NOMO-1 (cell line): ENCODE data around the gene CORO7.
"Not testable (repeated sequence)": the region's sequence is repeated elsewhere in the genome, so short reads cannot be mapped to it uniquely, and the experiment has no call there.

Experiments
- DNase-seq, 2 experiments: peaks; one replicate each; lab custom pipeline; 2025; ENCODE audit not compliant: unreplicated experiment in 2 of 2; lab: John Stamatoyannopoulos, UW

CORO7 gene

DNA sequence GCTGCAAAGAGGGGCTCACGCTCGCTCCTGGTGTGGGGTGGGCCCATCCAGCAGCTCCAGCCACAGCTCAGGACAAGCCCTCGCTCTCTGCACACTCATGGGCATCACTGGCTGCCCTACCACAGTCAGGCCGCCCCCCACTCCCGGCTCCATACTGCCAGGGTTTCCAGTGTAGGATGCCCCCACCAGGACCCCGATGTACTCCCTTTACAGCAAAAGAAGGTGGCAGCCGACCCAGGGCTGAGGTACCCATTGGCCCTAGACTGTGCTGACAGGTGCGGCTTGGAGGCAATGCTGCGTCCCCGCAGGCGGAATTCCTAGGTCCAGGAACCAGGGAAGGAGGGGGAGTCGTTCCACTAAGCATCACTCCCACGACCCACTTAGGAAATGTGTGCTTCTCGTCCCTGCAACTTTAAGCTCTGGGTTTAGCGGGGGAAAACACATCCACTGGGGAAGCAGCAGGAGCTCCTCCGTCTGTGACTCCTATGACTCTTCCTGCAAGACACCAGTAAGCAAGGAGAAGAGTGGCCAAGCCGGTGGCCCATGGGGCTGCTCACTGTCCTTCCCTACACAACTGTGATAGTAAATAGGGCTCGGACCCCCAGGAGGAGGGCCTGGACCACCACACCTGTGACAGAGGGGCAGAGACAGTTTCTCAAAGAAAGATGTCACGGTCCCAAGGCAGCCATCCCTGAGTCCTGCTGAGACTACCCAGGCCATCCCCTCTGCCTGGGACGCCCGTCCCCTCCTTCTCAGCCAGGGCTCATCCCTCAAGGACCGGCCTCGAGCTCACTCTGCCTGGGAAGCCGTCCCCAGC lies 13.1 kb downstream of the CORO7 start:
- no peak for DNase-seq

DNA sequence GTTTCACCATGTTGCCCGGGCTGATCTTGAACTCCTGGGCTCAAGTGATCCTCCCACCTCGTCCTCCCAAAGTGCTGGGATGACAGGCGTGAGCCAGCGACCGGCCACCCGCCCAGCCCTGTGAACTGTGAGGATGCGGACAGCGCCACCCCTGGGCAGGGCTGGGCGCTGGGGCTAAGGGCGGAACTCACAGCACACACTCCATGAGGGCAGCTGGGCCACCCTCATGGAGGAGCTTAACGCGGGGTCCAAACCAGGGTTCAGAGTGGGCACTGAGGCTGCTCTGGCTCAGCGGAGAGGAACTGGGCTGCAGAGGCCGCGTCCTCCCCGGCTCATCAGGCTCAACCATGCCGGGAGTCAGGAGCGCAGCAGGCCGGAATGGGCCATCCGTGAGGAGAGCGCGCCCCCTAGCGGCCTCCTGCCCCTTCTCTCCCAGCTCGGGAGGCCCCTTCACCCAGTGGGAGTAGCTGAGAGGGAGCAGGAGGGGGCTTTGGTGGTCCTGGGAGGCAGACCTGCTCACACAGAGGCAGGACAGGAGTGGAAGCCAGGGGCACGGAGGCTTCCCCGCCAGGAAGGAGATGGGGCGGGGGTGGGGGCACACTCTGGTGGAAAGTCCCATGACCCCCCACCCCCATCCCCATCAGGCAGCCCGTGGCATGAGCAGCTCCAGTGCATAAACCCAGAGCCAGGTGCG lies 13.8 kb downstream of the CORO7 start:
- peak; percentile 43 to 51 for DNase-seq

DNA sequence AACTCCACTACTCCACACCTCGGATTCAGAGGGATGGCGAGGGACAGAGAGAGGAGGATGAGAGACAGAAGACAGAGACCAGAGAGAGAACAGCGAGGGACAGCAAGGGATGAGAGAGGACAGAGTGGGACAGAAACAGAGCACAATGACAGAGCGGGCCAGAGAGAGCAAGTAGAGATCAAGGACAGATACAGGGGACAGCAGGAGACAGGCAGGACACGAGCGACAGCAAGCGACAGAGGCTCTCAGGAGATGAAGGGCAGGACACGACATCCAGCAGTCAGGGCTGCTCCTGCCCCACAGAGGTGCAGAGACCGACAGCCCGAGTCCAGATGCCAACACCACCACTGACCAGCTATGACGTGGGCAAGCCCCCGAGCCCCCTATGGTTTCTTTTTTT lies 14.9 kb downstream of the CORO7 start:
- DNase-seq: no peak

DNA sequence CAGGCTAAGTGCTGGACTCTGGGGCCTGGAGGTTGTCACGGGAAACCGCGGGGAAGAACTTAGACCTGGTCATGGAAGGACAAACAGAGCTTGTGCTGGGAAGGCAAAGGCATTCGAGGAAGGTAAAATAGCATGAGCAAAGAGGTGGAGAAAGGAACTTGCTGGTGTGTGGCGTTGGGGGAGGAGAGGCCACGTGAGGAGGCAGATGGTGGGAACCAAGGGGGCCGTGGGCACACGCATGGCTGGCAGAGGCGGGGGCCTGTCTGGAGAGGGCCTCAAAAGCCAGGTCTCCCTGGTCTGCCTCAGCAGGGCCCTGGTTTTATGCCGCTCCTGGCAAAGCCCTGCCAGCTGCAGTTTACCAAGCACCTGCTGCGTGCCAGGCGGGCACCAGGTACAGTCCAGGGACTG lies 15.3 kb downstream of the CORO7 start:
- DNase-seq: no peak

DNA sequence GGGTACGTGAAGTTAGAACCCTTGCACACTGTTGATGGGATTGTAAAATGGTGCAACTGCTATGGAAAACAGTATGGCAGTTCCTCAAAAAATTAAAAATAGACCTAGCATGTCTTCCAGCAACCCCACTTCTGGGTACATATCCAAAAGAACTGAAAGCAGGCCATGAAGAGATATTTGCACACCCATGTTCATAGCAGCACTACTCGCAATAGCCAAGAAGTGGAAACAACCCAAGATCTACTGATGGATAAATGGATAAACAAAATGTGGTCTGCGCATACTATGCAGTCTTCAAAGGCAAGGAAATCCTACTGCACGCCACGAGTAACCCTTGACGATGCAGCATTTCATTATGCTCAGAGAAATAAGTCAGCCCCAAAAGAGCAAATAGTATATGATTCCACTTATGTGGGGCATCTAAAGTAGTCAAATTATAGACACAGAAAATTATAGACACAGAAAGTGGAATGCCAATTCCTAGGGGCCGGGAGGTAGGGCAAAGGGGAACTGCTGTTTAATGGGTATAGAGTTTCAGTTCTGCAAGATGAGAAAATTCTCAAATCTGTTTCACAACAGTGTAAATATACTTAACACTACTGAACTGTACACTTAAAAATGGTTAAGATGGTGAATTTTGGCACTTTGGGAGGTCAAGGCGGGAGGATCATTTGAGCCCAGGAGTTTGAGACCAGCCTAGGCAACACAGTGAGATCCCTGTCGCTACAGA lies 17.2 kb downstream of the CORO7 start:
- peak; percentile 61 to 79 for DNase-seq

DNA sequence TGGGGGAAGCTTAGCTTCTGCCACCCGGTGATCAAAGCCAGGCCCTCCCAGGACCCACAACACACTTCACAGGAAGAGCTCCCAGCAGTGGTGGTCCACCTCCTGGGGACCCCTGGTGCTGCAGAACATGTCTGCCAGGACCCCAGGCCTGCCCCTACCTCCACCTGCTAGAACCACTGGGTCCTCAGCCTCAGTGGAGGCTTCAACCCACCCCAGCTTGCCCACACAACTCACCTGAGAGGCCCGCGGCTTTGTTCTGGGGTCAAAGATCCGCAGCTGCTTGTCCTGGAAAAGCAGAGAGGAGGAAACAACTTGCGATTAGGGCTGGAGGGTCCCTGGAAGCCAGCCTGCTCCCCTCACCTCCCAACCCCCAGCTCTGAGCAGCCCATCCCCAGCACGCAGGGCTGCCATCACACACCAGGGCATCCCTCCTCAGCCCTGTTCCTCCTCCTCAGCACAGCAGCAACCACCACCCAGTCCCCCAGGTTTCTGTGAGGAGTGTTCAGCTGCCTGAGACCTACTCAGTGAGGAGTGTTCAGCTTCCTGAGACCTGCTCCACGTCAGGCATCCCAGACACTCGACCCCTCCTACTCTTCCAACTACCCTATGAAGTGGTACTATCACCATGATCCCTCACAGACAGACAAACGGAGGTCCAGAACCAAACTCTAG lies 21.2 kb downstream of the CORO7 start:
- no peak for DNase-seq

DNA sequence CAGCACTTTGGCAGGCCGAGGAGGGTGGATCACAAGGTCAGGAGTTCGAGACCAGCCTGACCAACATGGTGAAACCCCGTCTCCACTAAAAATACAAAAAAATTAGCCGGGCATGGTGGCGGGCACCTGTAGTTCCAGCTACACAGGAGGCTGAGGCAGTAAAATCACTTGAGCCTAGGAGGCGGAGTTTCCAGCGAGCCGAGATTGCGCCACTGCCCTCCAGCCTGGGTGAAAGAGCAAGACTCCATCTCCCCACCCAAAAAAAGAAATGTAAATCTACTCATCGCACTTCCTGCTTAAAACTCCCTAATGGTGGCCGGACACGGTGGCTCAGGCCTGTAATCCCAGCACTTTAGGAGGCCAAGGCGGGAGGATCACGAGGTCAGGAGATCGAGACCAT lies 22.5 kb downstream of the CORO7 start:
- DNase-seq: not testable (repeated sequence)

DNA sequence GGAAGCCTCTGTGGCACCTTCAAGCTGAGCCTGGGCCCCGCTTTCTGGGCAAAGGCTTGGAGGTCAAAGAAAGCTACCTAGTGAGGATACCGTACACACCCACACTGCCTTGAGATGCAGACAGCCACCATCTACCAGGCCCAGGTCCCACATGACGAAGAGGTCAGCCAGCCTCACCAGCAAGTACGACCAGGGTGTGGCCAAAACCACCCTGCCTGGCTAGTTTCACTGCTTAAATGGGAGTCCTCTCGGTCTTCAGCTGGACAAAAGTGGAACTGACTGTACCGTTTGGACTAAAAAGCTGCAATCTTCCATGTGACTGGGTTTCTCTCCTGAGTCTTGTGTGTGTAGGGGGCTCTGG lies 23.2 kb downstream of the CORO7 start:
- no peak for DNase-seq

DNA sequence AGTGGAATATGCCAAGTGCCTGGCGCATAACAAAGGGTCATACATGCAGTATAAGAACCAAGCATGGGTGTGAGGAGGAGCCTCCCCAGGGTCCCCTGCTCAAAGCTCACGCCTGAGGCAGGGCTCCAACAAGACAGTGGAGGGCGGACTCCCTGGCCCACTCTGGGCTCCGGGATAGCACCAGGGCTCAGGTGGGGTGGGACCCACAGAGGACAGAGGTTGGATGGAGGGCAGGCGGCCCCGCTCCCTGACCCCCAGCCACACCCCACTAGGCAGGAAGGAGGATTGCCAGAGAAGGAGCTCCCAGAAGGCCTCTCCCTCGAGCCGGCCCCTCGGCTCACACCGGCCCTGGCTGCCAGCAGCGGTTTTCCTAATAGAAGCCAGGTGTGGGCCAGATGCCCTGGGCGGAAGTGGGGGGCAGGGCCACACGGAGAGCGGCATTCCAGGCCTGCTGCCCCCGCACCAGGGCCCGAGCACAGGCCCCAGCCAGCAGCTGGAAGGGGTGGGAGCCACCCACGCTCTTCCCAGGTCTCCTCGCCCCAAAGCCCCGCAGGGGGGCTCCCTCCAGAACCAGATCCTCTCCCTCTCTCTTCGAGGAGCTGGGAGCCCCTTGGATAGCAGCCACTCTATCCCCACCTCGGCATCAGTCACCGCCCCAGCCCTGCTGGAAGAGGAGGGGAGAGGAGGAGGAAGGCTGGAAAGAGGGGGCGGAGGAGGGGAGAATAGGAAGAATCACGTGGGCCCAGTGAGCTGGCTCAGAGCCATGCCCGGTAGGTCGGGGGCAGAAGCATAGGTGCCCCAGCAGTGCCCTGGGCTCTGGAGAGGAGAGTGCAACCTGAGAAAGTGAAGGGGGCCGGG lies 23.8 kb downstream of the CORO7 start:
- DNase-seq: no peak

DNA sequence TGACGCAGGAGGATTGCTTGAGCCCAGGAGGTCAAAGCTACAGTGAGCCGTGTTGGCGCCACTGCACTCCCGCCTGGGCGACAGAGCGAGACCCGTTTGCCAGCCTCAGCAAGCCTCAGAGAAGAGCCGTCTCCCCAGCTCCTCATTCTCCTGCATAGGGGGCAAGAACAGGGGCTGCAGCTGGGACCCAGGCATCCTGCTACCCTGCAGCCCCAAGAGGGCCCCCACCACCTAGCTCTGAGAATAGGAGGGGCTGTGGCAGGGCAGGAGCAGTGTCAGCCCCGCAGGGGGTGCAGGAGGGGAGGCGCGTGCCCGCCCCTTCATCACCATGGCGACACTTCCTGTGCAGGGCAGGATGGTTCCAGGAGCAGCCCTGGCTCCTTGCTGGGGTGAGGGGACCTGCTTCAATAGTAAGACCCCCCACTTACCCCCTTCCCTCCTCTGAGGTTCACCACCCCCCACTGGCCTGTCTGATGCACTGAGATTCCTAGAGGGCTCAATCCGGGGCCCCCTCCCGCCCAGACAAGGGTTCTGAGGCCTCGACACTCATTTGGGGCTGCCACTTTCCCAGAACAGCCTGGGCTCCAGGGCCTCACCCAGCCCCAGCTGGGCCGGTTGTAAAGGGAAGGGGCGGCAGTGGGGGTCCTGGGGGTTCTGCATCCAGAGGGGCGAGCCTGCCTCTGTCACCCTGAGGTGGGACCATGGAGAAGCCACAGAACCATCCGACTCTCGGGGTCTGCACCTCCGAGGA lies 24.6 kb downstream of the CORO7 start:
- DNase-seq: no peak

DNA sequence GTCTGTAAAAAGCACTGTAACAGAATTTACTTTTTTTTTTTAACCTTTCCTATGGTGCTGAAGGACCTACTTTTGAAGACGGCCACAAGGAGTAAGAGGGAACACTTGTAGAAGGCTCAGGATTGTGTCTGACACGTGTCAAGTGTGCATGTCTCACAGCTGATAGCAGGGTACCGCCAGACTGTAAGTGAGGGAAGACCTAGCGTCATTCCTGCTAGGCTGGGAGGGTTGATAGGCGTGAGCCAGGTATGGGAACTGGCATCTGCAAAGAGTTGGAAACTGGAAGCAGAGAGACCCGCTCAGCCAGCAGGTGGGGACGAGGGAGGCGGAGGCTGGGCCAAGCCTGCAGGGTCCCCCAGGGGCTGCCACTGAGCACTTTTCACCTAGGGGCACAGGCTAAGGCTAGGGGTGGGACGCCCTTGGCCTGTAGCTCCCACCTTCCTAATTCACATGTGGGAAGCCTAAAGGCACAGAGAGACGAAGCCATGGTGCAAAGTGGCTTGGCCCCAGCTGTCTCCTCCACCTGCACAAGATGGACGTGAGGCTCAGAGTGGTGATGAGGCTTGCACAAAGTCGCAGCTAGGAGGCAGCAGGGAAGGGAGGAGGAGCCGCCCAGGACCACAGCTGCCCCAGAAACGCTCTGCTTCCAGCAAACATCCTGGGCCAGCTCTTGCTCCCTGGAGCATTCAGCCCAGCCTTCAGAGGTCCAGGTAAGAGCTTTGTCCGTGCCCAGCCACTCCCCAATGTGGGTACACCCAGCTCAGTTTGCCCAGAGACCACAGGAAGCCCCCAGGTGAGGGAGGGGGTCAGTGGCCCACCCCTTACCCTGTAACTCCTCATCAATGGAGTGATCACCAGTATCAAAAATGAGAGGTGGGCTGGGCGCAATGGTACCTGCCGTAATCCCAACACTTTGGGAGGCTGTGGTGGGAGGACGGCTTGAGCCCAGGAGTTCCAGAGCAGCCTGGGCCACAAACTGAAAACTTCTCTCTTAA lies 25.8 kb downstream of the CORO7 start:
- no peak for DNase-seq

DNA sequence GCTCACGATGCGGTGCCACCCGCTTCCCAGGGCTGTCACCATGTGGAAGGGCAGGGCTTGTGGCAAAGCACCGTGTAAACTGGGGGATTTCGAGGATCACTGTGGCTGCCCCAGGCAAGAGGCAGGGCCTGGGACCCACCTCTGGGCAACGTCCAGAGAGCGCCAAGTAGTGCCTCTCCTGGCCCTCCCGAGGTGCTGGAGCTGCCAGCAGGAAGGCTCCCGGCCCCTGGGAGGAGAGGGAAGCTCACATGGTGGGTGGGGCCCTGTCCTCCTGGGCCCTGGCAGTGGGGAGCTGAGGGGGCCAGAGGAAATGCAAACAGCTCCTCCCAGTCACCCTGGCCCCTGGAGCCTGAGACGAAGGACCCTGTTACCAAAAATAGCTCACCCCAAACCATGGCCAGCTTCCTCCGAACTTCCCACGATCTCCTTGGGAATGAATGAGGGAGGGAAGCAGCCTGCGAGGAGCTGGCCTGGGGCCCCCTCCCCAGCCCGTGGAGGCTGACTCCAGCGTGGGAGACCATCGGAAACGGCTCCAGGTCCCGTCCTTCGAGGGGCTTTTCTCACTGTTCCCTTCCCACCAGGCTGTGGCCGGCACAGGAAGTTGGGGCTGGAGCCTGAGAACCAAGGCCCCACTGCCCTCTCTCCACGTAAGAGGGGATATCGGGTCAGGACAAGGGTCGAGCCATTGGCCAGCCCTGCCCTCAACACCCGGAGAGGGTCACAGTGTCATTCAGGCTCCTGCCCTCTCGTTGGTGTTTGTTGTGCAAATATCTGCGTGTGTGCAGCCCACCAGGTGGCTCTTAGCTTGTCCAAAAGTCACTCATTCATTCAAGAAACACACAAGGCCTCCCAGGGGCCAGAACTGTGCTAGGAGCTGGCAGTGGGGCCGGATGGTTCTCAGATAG lies 27.1 kb downstream of the CORO7 start:
- no peak for DNase-seq

DNA sequence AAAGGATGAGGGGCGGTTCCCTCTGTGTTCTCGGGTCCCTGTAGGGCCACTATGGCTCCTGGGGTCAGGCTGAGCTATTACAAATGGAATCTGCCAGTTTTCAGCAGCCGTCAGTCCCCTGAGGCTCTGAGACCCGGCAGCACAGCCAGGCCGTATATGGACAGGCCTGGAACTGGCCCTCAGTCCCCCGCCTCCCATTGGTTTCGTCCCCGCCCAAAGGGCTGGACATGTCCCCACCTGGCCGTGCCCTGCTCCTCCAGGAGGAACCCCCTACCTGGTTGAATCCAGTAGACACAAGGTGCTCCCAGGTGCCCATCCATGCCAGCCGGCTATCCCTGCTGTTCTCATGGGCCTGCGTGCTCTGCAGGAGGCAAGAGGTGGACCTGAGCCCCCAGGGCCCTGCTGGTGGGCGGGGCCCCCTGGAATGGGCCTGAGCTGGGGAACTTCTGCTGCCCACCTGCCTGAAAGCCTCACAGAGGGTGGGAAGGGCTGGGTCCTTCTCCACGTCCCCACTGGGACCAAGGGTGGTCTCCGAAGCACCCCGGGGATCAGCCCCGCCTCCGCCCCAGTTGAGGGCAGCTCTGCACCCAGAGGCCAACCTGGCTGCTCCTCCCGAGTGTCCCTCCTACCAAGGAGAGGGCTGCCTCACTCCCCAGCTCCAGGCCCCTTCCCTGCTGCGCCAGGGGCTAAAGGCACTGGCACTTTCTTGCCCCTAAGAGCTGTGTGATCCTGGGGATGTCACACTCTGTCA lies 27.9 kb downstream of the CORO7 start:
- DNase-seq: no peak

DNA sequence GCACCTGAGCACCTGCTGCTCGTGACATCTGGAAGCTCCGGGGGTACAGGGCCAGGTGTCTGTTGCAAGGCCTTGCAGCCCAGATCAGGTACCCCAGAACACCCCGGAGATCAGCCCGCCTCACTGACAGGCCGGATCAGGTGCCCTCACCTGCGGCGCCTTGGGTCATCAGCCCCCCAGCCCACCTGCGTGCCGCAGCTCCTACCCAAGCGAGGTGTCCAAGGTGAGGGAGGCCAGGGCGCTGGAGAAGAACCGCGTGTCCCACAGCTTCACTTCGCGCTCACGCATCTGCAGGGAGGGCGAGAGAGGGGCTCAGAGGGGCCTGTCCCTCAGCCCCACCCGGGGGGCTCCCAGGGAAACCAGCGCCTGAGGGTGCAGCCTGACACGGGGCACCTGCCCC lies 28.6 kb downstream of the CORO7 start:
- DNase-seq: no peak

DNA sequence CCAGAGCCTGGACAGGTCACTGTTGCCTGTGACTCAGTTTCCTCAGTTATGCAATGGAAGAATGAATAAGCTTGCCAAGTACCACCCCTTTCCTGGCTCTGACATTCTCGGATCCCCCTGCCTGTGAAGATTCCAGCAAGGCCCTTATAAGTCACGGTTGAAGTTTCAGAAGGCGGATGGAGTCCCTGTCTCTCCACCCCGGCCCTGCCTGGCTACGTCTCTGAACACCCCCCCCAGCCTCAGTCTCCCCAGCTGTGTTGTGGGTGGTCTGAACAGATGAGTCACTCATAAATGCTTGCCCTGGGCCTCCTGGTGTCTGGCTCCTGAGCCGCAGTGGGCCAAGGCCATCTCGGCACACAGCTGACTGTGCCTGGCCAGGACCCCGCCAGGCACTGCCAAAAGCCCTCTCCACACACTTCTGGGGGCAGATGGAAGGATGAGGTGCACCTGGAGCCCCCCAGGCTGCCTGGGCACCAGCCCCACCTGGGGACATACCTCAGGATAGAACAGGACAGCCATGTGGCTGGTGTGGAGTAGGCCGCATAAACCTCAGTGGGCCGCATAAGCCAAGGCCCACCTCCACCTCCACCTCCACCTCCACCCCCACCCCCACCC lies 29.3 kb downstream of the CORO7 start:
- no peak for DNase-seq

DNA sequence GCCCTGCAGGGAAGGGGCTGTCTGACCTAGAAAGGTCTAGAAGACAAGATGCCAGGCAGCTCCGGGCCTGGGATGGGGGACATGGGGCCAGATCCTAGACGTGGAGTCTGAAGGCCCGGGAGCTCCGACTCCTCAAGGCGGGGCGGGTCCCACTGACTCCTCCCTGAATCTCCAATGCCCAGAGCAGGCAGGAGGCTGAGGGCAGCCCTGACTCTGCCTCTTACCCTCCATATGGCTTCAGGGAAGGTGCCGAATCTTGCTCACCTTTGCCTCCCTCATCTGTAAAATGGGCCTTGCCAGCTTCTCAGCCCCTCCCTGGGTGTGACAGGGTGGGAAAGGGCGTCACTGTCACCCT lies 30.0 kb downstream of the CORO7 start:
- no peak for DNase-seq
